HG02870 (cell line): Measurements from ENCODE around the gene NIM1K.
"Not testable (repeated sequence)": the region's sequence is repeated elsewhere in the genome, so short reads cannot be mapped to it uniquely, and the experiment has no call there.

Experiments used
- ATAC-seq: cut with Tn5 transposase; IDR thresholded peaks from one replicate; pipeline ENCODE4 v1.9.1; 2021; ENCODE audit warnings: mild to moderate bottlenecking, moderate library complexity; ENCODE audit not compliant: unreplicated experiment

Gene NIM1K

DNA sequence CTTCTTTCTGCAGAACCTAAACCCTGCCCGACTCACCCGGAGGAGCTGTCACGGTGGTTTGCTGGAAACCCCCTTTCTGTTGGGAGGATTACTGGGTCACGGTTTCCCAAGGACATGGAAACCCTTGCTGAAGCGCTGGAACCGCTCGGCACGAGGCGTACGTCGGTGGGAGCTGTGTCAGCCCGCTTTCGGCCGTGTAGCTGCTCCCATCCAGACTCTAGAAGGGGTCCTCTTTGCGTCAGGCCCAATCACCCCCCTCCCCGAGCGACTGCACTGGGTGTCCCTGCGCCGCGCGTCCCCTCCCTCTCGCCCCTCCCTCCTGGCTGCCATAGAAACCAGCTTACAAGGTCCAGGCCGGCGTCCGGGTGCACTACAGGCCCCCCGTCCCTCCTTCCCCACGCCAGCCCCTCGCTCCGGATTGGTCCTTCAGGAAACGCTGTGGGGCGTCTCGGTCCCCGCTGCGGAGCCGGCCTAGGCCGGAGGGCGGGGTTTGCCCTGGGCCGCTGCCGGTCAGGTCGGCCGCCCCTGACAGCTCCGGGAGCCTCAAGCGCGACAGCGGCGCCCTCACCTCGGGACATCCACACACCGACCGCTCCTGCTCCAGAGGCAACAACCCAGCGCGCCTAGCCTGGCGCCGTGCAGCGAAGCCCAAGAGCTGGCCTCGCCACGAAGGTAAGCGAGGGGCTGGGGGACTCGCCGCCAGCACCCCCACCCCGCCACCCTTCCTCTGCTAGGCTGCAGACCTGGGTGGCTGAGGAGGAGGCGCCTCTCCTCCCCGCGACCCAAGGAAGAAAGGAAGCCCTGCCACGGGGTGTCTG is at the start of gene NIM1K:
Gene NIM1K (plus strand): TSS at position 486 of the 818 bp plus-strand sequence. CDS start 53,551 bp downstream, outside the sequence.
- peak; percentile 74 for ATAC-seq

DNA sequence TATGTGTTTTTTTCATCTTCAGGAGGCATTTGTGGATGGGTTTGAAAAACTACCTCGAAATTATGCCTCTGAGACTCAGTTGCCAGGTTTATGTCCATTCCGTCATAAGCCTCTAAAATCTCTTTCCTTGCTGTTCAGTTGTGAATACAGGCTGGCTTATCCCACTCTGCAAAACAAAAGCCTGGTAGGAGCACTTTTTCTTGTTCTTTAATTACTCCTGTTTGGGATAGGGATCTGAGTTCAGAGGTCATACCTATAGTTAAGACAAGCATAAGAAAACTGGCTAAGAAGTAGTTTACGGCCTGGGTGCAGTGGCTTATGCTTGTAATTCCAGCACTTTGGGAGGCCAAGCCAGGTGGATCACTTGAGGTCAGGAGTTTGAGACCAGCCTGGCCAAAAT is 47.0 kb upstream of the NIM1K start:
- no peak for ATAC-seq

DNA sequence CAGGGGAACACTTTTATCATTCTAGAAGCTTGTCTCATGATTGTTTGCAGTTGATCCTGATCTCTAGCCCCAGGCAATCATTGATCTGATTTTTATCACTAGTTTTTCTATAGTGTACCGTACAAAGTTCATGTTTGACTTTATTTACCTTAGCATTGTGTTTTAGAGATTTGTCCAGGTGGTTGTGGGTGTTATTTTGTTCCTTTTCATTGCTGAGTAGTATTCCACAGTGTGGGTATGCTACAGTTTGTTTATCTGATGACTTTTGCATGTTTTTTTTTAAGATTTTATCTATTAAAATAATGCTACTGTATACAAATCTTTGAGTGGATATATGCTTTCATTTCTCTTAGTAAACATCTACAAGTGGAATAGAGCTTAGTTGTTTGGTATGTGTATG is 45.1 kb upstream of the NIM1K start:
- ATAC-seq = no peak

DNA sequence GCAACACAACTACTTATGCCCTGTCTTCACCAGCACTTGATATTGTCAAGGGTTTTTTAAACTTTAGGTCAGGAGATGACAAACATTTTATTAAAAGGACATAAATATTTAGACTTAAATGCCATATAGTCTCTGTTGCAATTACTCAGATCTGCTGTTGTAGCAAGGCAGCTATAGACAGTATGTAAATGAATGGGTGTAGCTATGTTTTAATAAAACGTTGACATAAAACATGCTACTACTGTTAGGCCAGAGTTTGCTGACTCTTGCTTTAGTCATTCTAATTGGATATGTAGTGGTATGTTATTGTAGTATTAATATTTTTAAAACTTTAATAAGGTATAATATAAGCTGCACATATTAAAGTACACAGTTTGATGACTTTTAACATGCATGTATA is 43.6 kb upstream of the NIM1K start:
- no peak for ATAC-seq

DNA sequence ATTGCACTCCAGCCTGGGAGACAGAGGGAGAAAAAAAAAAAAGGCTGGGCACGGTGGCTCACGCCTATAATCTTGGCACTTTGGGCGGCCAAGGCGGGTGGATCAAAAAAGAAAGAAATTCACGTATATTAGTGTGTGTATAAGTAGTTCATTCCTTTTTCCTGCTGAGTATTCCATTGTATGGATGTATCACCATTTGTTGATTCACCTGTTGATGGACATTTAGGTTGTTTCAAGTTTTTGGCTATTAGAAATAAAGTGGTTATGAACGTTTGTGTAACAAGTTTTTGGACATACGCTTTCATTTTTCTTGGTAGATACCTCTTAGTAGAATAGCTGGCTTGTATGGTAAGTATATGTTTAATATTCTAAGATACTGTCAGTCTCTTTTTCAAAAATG is 42.8 kb upstream of the NIM1K start:
- no peak for ATAC-seq

DNA sequence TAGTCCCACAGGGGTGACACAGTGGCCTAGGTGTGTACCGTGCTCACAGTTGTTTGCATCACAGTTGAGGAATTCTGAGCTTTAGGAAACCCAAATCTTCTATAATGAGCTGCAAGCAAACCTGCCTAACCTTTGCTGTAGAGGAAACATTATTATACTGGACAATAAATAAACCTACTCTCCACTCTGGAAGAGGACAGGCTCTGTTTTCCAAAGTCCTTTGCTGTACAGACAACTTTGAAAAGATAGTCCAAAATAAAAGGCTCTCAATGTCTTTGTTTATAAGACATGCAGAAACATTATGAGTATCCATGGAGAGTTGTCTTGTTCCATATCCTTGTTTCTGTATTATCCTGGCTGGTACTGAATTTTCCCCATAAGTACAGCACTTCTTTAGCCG is 42.0 kb upstream of the NIM1K start:
- ATAC-seq = no peak

DNA sequence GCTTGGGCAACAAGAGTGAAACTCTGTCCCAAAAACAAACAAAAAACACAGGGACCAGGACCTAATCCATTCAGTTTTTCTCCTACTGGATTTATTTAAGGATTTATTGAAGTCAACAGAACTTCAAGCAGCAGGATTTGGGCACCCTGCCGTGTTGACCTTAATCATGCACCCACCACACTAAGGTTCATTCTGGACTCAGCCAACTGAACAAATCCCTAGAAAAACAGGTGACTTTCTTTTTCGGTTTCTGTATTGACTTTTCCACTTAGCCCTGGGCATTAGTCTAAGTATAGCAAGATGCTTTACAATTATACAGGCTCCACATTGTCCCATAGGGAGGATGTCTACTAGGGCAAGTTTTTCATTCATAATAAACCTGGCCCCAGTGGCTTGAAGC is 41.3 kb upstream of the NIM1K start:
- ATAC-seq = no peak

DNA sequence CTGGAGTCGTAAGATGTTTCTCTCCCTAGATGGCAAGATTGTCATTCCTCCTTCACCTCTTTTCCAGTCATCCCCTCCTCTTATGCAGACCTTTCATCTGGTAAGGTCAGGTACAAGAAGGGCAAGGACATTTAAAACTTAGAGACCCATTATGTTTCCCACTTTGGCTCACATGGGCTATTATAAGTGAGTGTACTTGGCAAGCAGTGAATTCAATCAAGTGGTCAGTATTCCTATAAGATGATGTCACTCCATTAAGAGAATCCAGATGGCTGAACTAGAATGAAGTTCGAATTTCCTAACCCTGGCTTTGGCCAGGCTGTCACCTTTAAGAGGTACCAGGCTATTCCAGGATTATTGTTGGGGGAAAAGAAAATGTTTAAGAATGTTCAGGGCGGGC is 39.1 kb upstream of the NIM1K start:
- no peak for ATAC-seq

DNA sequence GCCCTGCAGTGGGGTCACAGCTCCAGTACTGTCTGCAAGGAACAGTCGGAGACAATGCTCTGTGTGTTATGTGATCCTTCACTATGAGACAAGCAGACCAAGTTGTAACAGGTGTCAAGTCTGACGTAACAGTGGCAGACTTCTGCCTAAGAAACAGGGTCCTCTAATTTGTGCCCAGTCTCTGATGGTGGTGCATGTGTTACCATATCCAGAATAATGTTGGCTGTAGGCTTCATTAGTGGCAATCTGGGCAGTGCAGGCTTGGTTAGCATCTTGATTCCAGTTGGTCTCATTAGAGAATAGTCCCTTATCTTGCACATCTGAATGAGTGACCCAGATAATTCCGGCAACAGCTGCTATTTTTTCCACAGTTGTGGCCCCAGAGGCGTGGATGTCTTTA is 37.6 kb upstream of the NIM1K start:
- no peak for ATAC-seq

DNA sequence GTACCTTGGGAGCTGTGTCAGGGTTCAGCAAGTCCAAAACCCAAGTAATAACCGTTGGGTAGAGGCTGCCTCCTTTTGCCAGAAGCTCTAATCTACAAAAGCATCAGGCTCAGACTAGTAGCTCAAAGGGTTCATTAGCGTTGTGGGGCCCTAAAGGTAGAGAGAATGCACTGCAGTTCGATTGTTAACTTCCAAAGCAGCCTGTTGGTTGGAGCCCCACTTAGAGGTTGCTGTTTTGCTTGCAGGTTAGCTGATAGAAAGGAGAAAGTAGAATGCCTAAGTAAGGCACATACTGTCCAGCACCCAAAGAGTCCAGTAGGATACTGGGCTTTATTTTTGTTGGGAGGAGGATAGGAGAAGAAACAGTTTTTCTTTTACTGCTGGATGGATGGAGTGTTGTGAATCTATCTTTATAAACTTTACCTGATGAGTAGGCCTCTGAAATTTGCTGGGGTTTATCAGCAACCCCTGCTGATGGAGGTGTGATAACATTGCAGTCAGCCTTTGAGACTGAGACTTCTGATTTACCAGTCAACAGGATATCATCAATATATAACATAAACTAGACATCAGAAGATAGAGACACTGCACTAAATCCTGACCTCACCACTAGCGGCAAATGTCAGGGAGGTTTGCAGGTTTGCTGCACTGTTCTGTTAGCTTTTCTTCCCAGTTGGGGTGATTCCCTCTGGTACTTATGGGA is 36.5 kb upstream of the NIM1K start:
- ATAC-seq = no peak

DNA sequence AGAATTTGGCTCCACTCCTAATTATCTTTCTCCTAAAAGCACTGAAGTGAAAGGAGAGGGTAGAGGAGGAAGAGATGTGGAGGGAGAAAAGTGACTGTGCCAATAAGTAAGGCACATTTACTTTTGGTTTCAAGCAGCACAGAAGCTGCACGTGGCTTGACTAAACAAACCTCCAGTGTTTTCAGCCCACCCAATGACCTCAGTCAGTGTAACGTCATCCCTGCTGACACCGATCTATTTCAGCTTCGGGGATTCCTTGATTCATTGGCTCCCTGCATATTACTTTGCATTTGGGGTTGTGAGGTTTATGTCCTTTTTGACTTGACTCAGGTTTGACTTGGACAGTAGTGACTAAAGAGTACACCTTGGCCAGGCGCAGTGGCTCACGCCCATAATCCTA is 35.6 kb upstream of the NIM1K start:
- ATAC-seq = no peak

DNA sequence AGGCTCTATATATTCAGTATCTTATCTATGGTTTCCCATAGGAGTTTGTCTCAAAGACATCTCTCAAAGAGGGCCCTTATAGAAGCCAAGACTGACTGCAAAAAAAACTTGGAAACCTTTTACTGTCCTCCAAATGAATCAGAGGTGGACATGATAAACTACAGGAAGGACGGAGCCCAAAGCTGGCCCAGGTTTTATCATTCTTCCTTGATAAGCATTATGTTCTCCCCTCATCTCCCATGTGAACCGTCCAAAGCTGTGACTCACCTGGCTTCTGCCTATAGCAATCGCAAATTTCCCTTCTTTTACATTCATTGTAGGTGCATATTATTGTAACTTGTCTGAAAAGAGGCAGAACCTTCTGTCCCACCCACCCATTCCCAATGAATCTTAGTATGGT is 35.0 kb upstream of the NIM1K start:
- ATAC-seq = no peak

DNA sequence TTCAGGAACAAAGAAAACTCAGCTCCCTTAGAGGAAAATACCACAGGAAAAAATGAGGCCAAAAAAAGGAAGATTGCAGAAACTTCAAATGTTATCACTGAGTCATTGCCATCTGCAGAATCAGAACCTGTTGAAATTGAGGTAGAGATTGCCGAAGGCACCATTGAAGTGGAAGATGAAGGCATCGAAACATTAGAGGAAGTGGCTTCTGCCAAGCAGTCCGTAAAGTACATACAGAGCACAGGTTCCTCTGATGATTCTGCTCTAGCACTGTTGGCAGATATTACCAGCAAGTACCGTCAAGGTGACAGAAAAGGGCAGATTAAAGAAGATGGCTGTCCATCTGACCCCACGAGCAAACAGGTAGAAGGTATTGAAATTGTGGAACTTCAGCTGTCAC is 30.8 kb upstream of the NIM1K start:
- ATAC-seq = no peak

DNA sequence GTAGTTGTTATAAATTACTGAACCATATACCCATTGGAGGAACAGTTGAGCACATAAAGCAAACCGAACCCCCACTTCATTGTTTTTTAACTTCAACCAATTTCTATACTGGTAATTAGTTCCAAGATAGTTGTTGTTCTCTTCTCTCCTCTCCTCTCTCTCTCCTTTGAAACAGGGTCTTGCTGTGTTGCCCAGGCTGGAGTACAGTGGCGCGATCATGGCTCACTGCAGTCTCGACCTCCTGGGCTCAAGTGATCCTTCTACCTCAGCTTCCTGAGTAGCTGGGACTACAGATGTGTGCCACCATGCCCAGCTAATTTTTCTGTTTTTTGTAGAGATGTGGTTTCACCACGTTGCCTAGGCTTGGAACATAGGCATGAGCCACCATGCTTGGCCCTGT is 27.2 kb upstream of the NIM1K start:
- not testable (repeated sequence) for ATAC-seq

DNA sequence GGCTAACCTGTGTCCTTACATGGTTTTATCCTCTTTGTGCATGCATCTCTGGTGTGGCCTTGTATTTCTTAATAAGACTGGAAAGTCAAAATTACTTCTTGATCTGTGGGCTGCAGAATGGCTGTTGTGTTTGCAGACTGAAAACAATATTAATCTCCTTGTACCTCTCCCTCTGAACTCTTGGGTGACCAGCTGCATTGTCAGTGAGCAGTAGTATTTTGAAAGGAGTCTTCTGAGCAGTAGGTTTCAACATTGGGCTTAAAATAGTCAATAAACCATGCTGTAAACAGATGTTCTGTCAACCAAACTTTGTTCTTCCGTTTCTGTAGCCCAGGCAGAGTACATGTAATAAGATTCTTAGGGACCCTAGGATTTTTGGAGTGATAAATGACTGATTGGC is 26.7 kb upstream of the NIM1K start:
- ATAC-seq = no peak

DNA sequence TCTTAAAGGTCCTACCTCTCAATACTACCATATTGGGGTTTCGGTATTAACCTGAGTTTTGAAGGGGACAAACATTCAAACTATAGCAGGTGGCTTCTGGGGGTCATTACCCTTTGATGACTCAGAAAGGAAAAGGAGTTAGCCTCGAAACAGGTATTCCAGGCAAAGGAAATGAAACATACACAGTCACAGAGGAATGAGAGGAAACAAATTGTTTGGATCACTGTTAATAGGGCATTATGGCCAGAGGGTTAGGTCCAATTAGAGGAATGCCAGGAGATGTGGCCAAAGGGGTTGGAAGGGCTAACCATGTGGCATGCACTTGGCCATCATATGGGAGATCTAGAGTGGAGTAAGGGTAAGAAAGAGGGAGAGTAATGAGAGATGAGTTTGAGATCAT is 23.9 kb upstream of the NIM1K start:
- ATAC-seq = no peak

DNA sequence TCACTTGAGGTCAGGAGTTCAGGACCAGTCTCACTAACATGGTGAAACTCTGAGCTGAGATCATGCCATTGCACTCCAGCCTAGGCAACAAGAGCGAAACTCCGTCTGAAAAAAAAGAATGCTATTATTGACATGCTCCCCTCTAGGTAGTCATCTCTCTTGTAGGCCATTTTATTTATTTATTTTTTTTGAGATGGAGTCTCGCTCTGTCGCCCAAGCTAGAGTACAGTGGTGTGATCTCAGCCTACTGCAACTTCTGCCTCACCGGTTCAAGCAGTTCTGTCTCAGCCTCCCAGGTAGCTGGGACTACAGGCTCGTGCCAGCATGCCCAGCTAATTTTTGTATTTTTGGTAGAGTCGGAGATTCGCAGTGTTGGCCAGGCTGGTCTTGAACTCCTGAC is 20.6 kb upstream of the NIM1K start:
- ATAC-seq = no peak

DNA sequence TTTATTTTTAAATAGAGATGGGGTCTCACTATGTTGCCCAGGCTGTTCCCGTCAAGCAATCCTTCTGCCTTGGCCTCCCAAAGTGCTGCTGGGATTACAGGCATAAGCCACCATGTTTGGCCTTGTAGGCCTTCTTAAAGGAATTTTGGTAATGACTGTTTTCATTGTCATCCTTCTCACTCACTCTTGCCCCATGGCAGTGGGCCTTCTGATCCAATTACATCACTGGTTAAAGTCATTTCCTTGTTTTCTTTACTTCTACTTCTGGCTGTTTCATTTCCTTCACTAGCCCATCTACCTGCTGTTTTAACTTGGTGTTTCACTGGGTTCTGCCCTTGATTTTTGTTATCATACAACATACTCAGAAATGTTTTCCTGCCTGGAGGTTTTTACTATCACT is 20.1 kb upstream of the NIM1K start:
- ATAC-seq = no peak

DNA sequence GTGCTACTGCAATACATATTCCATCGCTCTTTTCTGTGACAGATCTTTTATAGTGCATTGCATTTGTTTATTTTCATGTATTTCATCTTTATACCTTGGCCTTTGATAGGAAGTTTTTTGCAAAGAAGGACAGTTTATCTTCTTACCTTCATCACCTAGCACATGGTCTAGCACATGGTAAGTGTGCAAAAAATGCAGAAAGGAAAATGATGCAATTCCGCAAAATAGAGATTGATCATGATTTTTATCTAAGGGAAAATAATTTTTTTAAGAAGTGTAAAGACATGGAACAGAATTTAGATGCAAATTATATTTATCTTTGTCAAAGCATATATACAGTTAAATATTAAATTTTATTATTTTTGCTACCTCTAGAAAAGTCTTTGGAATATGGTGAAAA is 19.2 kb upstream of the NIM1K start:
- ATAC-seq = no peak

DNA sequence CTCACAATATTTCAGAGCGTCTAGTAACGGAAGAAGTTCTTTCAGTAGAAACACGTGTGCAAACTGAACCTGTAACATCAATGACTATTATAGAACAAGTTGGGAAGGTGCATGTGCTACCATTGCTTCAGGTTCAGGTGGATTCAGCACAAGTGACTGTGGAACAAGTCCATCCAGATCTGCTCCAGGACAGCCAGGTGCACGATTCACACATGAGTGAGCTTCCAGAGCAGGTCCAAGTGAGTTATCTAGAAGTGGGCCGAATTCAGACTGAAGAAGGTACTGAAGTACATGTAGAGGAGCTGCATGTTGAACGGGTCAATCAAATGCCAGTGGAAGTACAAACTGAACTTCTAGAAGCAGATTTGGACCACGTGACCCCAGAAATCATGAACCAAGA is 17.4 kb upstream of the NIM1K start:
- no peak for ATAC-seq

DNA sequence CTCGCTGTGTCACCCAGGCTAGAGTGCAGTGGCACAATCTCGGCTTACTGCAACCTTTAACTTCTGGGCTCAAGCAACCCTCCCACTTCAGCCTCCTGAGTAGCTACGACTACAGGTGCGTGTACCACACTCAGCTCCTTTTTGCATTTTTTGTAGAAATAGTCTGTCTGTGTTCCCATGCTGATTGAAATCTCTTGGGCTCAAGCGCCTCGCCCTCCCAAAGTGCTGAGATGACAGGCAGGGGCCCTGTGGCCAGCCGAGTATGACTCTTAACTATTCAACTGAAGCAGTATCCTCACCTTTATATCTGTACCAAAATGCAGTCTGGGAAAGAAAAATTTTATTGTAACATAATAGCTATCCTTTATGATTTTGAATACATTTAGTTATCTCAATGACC is 12.2 kb upstream of the NIM1K start:
- no peak for ATAC-seq

DNA sequence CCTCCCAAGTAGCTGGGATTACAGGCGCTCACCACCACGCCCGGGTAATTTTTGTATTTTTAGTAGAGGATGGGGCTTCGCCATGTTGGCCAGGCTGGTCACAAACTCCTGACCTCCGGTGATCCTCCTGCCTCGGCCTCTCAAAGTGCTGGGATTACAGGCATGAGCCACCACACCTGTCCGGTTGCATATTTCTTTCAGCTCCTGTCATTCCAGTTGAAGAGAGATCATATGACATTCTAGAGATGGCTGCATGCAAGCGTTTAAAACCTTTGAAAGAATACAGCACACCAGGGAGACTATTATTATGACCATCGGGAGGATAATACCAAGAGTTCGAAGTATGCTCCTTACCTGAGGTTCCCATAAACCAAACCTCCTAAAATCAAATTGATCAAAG is 9.6 kb upstream of the NIM1K start:
- ATAC-seq = no peak

DNA sequence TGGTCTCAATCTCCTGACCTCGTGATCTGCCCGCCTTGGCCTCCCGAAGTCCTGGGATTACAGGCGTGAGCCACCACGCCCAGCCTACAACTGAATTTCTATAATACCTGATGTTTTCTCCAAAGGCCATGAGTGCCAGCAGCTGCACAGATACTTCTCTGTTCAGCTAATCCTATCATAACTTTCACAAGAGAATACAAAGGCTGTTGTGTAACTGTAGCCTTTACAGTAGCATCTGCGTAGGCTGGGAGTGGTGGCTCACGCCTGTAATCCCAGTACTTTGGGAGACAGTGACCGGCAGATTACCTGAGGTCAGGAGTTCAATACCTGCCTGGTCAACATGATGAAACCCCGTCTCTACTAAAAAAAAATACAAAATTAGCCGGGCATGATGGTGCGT is 8.9 kb upstream of the NIM1K start:
- ATAC-seq = not testable (repeated sequence)
